Activated CD8-positive, alpha-beta memory T cell treated with anti-CD3 and anti-CD28 coated beads for 1 hour (primary cell): Measurements from ENCODE around the gene TMA7B.
"Not testable (repeated sequence)": the region's sequence is repeated elsewhere in the genome, so short reads cannot be mapped to it uniquely, and the experiment has no call there.

Source experiments
- DNase-seq, 2 donors: peaks; one replicate each; pipeline ENCODE4 v3.0.0-alpha.2; 2020; ENCODE audit warnings: low read depth in 1 of 2; ENCODE audit errors: extremely low read depth in 1 of 2

Gene TMA7B

GRCh38 chr22:39979048-39979447 is 18.9 kb downstream of the TMA7B start:
- no peak for DNase-seq

DNA sequence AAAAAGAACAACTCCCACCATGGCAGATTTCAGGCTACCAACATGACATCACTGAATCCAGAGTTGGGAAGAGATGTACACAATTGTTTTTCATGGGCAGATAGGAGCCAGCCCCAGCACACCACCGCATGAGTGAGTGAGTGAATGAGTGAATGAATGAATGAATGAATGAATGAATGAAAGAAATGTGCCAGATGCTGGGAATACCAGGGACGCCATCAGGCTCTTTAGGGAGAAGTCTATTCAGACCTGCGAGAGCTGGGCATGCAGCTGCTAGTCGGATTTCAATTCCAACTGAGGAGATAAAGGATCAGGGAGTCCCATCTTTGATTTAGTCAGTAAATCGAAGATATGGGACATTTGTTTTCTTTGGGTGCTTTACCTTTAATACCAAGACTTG is 19.3 kb downstream of the TMA7B start:
- no peak for DNase-seq

- no peak for DNase-seq
Observed at GRCh38 chr22:39980596-39980995, 20.4 kb downstream of the TMA7B start.

- DNase-seq = no peak
Observed at GRCh38 chr22:39983346-39983745, 23.1 kb downstream of the TMA7B start.

DNA sequence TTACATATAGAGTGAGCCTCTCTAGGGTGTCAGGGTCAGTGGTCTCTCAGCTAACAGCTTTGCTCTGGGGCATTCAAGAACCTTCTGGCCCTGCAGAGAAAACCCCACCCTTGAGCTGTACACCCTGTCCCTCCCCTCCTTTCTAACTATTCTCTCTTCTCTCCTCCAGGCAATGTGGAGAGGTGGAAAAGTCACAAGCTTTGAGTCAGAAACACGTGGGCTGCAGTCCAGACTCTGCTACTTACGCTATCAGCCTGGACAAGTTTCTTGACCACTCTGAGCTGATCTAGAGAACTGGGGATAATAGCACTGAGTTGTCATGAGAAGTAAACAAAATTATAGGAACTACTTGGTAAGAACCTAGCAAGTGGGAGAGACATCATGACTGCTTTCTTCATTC is 23.8 kb downstream of the TMA7B start:
- DNase-seq = no peak

GRCh38 chr22:39984746-39985145 is 24.5 kb downstream of the TMA7B start:
- no peak for DNase-seq

GRCh38 chr22:39985383-39986035 is 25.3 kb downstream of the TMA7B start:
- DNase-seq = no peak

DNA sequence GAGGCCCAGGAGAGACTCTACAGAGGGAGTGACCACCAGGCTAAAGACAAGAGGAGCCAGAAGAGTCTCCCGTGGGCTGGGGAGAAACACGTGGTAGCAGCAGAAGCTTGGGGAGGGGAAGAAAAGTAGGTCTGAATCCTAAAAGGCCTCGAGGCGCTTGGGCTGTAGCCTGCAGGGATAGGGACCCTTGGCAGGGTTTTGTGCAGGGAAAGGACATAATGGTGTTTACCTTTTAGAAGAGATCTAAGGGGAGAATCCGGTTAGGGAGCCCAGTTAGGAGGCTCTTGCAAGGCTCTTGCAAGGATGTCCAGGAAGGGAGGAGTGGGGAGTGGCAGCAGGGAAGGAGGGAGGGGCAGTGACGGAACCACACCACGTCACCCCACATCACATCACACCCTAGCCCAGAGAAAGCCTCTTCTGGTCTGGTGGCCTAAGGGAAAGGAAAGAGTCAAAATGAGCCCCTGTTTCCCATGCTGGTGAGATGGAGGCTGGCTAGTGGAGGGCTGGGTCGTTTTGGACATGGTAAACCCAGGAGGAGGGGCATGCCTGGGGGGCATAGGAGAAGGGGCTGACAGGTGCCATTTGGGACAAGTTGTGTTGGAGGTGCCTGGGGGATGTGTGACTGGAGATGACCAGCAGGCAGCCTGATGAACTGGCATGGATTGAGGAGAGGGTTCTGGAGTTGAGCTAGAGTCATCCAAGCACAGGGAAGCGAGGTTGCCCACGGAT is 28.4 kb downstream of the TMA7B start:
- no peak for DNase-seq

DNA sequence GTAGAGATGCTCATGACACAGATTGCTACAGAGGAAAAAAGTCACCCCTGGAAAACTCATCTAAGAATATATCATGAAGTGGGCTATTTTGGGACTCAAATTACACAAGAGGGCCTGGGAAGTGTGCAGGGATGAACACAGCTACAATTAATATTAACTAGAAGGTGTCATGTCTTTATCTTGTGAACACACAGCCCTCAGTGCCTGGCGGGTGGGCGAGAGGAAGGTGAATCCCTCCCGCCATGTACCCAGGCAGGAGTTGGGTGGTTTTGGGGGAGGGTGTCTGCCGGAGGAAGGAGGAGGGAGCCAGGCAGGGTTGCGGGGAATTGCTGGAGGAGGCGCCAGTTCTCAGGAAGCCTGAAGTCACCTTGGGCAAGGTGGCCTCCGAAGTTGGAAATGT is 29.4 kb downstream of the TMA7B start:
- DNase-seq = no peak

- DNase-seq = no peak
Observed at GRCh38 chr22:39990686-39991085, 30.5 kb downstream of the TMA7B start.

DNA sequence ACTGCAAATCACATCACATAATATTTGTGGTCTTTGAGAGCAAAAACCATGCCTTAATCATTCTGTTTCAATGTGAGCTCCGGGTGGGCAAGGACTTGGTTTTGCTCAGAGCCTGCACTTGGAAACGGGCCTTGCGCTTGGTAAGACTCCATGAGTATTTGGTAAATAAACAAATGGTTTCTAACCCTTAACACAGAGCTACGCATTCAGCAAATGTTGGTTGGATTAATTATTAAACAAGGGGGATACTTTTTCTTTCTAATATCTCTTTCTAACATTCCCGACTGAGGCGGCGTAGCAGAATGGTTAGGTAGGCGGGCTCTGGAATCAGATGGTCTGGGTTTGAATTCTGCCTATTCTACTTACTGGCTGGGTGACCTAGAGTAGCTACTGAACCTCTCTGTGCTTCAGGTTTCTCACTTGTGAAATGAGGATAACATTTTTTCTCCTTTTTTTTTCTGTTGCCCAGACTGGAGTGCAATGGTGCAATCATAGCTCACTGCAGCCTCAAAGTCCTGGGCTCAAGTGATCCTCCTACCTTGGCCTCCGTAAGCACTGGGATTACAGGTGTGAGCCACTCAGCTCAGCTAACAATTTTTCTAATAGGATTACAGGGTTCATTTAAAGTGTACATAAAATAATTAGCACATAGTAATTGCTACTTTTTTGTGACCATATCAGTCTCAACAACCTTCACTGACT is 31.1 kb downstream of the TMA7B start:
- DNase-seq = no peak

DNA sequence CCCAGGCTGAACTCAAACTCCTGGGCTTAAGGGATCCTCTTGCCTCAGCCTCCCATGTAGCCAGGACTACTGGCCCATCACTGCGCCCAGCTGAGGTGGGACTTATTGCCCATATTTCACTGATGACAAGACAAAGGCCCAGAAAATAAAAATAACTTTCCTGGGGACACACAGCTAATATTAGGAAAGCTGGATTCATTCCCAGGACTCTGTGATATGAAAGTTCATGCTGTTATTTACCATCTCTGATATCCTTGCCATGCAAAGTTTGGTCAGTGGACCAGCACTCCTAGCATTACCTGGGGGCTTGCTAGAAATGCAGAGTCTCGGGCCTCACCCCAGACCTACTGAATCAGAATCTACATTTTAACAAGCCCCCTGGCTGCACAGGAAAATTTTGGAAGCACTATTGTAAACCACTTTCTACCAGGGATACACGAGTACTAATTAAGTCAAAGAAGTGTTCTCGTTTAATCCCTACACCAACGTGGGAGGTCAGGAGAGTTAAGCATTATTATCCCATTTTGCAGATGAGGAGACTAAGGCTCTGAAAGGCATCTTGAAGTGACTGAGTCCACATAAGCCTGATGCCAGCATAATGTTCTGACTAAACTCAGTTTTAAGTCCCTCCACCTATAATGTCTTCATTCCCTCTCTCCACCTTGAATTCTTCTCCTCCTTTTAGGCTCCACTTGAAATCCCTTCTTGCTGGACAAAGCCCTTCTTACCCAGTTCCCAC is 32.1 kb downstream of the TMA7B start:
- DNase-seq = no peak

DNA sequence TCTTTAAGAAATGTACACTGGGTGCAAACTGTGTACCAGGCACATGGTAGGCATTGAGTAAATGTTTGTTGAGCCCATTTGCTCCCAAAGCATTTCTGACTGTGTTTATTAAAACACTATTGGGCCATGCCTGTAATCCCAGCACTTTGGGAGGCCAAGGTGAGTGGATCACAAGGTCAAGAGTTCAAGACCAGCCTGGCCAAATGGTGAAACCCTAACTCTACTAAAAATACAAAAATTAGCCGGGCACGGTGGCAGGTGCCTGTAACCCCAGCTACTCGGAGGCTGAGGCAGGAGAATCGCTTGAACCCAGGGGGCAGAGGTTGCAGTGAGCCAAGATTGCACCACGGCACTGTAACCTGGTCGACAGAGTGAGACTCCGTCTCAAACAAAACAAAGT is 32.7 kb downstream of the TMA7B start:
- not testable (repeated sequence) for DNase-seq

GRCh38 chr22:39994041-39994565 is 33.9 kb downstream of the TMA7B start:
- peak in 1 of 2 donors; percentile 39 for DNase-seq

DNA sequence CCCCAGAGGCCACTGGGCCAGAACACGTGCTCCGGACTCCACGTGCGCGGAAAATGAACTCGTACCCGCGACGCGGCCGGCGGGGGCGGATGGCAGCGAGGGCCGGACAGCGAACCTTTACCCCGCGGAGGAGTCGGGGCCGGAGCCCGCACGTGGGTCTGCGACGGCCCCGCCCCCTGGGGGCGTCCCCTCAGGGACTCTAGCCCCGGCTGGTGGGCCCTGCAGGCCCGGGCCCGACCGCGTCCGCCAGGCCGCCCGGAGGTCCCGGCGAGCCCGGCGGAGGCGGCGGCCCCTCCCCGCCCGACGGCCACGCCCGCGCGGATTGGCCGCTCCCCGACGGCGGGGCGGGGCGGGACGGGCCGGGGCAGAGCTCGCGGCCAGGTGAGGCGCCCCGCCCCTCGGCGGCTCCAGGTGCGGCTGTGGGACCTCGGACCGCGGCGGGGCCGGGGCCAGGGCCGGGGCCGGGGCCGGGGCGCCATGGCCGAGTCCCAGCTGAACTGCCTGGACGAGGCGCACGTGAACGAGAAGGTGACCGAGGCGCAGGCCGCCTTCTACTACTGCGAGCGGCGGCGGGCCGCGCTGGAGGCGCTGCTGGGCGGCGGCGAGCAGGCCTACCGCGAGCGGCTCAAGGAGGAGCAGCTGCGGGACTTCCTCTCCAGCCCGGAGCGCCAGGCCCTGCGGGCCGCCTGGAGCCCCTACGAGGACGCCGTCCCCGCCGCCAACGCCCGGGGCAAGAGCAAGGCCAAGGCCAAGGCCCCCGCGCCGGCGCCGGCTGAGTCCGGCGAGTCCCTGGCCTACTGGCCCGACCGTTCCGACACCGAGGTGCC is 34.6 kb downstream of the TMA7B start, which contains the start of gene FAM83F:
Gene FAM83F, plus strand, starts transcription at position 389 of the 827 bp plus-strand sequence. Its CDS starts 89 bp downstream, at position 478.
- DNase-seq = no peak

- DNase-seq = no peak
Observed at GRCh38 chr22:39995393-39996252, 35.4 kb downstream of the TMA7B start.

GRCh38 chr22:39996732-39997131 is 36.5 kb downstream of the TMA7B start:
- no peak for DNase-seq

GRCh38 chr22:39997421-39997820 is 37.2 kb downstream of the TMA7B start:
- no peak for DNase-seq
